NCI-H524 (cell line): ENCODE data around the gene CD101.
A peak's percentile ranks its signal among the peaks of the same experiment; 100 is the strongest.

Experiments
- DNase-seq, 2 experiments: peaks; one replicate each; lab custom pipeline; 2025; lab: John Stamatoyannopoulos, UW

CD101 gene

DNA sequence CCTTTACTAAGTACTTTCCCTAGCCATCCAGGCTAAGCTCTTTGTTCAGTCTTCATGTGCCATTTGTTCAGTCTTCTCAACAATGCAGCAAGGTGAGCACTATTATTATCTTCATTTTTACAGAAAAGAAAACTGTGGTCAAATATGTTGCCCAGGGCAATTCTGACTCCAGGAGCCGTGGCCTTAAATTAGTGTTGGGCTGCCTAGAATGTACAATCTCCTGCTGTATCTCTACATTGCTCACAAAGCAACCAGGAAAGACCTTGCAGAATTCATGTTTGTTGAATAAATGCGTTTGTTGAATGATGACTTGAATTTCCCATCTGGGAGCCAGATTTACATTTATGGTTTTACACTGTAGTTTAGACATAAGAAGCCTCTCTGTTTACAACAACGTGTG, 14.2 kb downstream of the CD101 start:
- no peak for DNase-seq

DNA sequence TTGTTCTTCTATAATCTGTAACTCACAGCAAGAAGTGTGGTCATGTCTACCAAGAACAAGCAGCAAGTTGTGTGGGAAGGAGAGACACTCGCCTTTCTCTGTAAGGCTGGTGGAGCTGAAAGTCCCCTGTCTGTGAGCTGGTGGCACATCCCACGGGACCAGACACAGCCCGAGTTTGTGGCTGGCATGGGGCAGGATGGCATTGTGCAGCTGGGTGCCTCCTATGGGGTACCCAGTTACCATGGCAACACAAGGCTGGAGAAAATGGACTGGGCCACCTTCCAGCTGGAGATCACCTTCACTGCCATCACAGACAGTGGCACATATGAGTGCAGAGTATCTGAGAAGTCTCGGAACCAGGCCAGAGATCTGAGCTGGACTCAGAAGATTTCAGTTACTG, 15.5 kb downstream of the CD101 start:
- peak; percentile 10 to 45 for DNase-seq

DNA sequence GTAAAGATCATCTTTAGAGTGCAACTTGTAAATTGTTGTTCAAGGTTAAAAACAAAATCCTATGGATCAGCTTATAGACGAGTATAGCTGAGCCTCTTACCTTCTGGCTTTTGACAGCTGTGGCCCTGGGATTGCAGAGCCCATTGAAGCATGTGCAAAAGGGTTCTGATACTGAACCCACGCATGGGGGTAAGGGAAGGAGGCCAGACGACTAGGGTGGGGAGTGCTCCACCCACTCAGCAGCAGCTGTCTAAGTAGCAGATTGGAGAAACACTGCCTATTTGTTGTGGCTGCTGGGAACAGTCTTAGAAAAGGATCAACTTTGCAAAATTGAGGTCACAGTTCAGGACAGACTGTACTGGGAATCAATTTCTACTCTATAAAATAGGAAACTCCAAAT, 16.1 kb downstream of the CD101 start:
- peak; percentile 77 to 92 for DNase-seq

DNA sequence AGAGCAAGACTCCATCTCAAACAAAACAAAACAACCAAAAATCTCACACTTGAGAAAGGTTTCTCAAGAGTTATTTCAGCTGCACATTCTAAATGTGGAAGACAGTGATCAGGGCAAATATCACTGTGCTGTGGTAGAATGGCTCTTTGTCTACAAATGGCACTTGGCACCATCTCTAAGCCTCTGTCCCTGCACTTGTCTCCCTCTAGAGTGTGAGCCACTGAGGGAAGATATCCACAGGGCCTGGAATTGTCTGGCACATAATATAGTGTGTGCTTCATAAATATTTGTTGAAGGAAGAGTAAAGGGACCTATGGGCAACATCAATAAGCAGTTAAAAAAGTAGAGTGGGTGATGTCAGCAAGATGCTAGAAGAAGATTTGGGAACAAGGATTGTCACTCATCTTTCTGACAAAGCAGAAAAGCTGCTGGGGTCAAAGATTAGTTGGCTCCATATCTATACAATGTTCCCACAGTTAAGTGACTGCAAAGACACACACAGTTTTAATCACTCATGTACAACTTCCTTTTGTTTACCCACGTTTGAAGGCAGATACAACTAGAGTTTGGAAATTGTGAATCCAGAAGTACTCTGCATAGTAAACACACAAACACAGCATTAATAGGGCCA, 19.1 kb downstream of the CD101 start:
- DNase-seq = no peak

DNA sequence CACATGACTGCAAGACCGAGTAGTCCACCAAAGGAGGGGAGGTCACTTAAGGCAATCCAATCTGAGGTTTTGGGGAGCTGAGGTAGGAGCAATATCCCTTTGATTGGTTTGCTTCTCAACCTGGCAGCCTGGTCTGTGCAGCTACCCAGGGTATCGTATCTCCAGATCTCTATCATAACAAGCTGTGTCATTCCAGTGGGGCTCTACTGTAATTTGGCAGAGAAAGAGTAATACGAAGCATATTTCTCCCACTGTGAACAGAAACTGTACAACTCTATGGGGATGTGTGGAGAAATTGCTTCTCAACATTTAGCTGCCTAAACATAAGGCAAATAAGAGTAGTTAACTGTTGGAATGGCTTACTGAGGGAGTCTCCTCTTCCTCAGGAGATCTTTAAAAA, 20.6 kb downstream of the CD101 start:
- no peak for DNase-seq

DNA sequence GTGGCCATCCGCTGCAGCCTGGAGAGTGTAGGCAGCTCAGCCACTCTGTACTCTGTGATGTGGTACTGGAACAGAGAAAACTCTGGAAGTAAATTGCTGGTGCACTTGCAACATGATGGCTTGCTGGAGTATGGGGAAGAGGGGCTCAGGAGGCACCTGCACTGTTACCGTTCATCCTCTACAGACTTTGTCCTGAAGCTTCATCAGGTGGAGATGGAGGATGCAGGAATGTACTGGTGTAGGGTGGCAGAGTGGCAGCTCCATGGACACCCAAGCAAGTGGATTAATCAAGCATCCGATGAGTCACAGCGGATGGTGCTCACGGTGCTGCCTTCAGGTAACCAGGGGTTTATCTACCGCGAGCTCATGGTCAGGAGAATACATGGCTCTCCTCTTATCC, 24.0 kb downstream of the CD101 start:
- DNase-seq = no peak

DNA sequence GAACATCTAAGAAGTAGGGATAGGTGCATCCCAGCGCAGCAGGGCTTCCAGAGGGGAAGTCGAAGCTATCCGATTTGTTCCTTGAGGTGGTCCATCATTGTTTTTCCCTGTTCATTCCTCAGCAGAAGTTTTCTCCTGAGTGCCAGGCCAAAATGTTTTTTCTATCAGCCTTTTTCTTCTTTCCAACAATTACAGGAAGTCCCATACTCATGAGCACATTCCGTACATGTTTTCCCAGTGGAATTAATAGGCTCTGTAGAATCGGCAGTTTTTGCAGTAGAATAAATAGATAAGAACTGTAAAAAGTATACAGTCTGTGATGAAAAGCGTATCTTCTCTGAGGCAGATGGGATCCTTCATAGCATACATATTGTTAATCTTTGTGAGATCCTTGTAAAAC, 24.8 kb downstream of the CD101 start:
- DNase-seq = no peak

DNA sequence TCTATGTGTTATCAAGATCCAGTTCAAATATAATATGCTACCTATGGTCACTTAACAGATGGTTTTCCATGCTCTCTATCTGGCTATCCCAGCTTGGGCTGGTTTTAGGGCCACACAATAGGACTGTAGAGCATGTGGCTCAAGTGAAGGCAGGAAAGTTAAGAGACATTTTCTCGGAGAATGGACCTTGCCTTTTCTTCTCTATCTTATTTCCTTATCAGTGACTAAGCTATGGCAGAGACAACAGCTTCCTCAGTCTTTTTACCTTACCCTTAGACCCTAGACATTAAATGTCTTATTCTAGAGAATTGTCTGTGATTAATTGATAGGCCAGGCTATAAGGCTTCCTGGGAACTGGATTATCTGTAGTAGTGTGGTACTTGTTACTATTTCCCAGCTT, 28.1 kb downstream of the CD101 start:
- DNase-seq = no peak

DNA sequence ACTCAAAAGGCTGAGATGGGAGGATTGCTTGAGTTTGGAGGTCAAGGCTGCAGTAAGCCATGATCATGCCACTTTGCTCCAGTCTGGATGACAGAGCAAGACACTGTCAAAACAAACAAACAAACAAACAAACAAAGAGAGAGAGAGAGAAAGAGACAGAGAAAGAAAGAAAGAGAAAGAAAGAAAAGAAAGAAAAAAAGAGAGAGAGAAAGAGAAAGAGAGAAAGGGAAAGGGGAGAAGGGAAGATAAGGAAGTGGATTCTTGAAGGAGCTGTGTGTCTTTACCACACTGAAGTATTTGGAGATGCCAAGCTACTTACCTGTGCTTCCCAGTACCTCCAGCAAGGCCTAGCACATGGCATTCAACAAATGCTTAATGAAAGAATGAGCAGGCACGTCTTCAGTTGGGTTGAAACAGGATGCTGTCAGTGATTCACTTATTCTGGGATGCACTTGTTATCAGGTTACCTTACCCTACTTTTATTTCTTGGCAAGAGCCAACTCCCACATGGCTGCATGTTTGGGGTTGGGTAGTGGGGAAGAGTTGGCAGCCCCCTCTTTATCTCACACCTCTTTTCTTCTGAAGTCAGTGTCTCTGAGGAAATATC, 28.8 kb downstream of the CD101 start:
- DNase-seq = no peak

DNA sequence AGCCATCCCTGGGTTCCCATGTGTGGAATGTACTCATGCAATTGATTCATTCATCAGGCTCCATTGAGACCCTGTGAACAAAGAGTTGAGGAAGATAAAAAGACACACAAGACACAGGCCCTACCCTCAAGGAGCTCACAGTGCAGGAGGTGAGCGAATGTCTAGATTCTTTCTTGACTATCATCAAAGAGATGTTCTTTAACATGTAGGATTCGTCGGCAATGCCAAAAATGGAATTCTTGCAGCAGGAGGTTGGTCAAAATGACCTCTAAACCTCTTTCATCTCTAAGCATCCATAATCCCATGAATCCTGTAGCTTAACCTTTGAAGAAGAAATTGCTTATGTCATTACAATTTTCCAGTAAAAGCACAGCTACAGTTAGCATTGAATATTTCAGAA, 30.7 kb downstream of the CD101 start:
- DNase-seq = no peak

DNA sequence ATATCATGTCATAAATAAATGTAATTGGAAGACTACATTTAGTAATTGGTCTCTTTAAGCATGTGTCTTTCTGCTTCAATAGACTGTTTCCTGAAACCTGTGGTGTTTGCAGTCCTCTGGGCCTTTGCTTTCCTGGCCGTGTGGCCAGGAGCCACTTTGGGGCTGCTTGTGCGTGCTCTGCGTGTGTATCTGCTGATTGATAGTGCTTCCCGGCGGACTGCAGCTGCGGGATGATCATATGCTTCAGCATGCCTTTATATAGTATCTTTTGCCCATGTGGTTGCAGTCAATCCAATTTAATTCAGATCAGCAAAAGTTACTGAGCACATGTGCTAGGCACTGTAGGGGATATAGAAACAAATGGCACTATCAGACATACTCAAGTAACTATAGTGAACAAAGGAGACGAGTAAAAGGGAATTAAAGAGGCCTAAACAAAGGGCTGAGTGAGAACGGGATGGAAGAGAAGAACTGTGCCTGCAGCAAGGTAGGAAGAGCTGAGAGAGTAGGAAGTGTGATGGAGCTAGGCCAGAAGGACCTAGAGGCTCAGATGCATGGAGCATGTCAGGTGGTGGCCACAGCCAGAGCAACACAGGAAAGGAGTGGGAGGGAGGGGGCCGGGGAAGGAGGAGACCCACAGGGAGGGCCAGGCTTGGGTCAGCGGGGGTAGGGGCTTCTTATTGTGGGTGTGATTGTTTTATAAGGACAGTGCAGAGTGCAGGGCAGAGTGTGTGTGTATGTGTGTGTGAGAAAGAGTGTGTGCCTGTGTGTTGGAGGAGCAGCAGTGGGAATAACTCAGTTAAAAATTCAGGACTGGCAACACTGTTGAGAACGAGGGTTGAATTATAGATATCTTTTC, 31.4 kb downstream of the CD101 start:
- no peak for DNase-seq

DNA sequence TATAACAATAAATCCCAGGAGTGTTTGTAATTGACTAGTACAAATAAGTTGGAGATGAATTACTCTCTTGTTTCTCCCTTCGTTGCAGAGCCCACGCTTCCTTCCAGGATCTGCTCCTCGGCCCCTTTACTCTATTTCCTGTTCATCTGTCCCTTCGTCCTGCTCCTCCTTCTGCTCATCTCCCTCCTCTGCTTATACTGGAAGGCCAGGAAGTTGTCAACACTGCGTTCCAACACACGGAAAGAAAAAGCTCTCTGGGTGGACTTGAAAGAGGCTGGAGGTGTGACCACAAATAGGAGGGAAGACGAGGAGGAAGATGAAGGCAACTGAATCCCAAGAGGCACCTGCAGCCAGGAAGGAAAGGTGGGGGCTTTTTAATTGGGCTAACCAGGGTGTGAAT, 32.2 kb downstream of the CD101 start:
- no peak for DNase-seq

DNA sequence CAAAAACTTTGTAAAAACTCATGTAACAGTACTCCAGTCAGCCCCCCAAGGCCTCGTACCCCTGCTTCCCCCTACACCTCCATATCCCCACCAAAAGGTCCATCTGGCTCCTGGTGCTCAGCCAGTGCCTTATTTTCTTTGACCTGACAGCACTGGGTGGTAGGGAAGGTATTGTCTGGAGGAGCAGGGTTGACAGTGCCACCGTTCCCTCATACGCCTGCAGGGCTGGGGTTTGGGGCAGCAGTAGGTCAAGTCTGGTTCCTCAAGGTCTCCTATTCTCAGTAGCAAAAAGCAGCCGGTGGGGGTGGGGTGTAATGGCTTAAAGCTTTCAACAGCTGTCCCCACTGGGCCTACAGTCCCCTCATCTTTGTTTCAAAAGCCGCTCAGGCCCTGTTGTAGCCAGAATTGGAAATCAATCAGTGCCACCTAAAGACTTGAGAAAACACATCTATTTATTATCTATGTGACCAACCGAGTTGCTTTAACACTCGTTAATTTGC, 33.3 kb downstream of the CD101 start:
- DNase-seq = peak in 1 of 2 experiments; percentile 32

DNA sequence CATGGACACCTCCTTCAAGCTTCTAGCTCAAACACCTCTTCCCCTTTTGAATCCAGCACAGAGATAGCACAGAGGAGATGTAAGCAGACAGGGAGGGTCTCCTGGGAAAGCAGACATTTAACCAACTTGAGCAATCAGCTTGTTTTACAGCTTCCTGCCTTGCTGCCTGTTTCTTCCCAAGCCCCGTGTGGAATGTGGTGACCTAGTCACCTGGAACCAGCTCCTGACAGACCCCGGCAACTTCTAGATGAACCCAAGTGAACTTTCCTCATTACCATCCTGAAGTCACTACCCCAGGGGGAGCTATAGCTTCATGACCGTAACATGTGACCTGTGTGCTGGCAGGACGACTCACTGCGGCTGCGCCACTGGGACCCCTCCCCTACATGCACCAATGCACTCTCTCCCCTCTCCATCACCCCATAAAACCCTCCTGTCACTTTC, 34.5 kb downstream of the CD101 start:
- DNase-seq = no peak

DNA sequence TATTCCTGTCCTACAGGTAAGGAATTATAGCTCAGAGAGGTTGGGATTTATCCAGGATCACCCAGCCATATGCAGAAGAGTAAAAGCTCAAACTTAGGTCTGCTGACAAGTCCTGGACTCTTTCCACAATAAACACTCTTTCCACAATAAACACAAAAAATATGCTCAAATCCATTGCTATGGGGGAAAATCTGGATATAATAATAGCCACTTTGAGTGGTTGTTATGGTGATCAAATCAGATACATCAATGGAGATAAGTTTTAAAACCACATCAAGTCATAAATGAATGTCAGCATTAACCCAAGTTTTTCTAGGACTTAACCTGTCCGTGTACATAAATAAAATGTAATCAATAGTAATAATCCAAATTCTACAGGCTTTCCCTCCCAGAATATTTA, 36.2 kb downstream of the CD101 start:
- no peak for DNase-seq

DNA sequence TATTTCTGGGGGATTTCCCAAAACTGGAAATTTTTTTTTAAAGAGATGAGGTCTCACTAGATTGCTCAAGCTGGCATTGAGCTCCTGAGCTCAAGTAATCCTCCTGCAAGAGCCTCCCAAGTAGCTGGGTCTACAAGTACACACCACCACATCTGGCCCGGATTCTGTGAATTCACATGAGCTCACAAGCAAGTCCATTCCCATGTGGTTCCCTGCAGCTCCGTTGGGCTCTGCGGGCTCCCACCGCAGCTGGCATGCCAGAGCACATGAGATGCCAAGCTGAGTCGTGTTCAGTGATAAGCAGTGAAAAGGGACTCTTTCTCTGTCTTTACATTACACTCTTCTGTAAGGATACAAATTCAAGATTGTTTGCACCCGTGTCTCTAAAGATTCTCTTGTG, 36.7 kb downstream of the CD101 start:
- DNase-seq = no peak

DNA sequence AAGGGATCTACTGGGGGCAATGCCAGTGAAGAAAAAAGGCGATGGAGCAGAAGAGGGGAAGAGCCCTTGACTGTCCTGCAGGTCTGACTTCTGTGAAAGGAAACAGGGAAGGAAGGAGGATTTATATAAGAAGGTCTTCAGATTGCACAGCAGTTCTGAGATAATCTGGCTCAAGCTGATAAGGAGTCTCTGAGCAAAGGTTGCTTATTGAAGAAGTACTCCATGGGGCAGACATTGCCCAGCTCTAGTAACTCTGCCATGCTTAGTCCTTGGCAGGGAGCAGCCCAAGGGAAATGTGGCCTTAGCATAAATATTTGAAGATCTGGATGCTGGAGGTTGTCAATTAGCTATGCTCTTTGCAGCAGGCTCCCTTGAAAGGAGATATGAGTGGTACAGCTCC, 42.7 kb downstream of the CD101 start:
- DNase-seq = no peak

DNA sequence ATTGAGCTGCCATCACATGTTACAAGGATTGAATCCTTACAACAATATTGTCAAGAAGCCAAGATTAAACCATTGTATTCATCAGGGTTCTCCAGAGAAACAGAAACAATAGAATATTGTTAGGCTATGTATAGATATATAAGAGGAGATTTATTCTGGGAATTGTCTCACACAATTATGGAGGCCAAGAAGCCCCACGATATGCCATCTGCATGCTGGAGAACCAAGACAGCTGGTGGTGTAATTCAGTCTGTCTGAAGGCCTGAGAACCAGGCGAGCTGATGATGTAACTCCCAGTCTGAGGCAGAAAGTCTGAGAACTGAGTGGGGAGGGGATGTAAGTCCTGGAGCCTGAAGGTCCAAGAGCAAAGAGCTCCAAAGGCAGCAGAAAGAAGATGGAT, 44.1 kb downstream of the CD101 start:
- peak; percentile 50 to 87 for DNase-seq

DNA sequence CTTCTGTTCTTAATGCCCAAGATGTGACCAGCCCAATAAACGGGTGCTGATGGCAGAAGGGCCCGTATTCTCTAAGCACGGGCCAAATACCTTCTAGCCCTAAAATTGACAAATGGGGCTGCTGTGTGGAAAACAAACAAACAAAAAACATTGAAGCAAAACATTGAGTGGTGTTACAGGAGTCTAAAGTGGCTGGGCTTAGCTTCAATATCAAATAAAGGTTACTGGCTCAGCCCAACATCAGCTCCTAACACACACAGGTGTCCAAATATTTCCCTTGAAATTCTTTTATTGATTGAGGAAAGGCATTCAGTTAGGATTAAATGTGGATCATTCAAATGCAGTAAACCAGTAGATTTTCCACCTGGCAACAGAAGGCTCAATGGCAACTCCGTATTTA, 45.2 kb downstream of the CD101 start:
- no peak for DNase-seq

DNA sequence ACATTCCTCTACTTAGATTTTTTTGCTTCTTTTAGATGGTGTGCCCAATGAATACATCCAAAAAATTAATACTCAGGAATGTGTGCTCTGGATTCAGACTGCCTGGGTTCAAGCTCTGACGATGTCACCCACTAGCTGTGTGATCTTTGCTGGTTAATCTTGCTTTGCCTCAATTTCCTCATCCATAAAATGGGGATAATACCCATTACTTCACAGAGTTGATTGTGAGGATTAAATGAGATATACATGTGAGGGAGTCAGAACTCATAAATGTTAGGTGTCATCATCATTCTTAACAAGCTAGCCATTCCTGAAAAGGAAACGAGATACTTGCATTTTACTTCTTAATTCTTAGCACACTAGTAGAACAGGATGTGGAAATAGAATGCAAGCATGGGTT, 45.7 kb downstream of the CD101 start:
- no peak for DNase-seq

DNA sequence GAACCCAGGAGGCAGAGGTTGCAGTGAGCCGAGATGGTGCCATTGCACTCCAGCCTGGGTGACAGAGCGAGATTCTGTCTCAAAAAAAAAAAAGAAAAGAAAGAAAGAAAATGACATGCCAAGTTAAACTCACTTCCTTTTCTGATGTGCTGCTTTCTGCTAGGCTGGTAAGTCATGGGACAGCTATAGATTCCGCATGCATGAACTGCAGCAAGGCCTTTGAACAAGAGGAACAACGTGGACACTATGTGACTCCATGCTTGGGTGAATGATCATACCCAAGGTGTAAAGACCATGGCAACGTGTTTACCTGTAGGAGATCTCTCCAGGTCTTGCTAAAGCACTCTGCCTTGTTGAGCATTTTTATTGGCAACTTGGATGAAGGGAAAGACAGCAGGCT, 48.3 kb downstream of the CD101 start:
- DNase-seq = no peak

DNA sequence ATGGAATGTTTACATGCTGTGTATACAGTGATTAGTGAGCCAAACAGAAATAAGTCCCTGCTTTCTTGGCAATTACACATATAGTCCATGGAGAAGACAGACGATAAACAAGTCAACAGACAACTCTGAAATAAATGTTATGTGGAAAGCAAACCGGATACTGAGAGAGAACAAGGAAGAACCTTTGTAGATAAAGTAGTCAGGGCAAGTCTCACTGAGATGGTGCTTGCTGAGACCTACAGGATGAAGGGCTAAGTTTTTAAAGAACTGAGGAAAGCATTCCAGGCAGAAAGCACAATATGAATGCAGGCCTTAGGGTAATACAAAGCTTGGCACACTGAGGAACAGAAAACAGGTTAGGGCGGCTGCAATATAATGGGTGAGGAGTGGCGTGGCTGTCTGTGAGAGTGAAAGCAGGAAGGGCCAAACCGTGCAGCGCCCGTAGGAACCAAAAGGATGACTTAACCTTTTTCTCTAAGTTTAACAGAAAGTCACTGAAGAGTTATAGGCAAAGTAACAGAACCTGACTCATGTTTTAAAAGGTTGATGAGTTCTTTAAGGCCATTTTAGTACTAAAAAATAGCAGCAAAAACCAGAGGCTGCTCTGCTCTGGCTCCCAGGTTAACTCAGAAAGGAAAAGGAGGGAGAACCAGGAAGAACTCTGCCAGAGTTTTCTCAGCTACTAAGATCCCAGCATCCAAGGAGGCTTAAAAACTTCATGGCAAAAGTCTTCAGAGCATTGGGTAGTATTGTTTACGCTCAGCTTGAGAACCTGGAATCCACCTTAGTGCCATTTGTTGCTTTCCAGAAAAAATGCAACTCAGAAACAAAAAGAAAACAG, 49.9 kb downstream of the CD101 start:
- no peak for DNase-seq
